Measurements from ENCODE around the gene LDLR. TPM values are rescaled to one million over a fixed set of nuclear protein-coding genes. Genes with fewer than 3 reads are reported as not detected.

The LDLR gene
- 131 and 134 TPM in 2 replicates for total RNA-seq

DNA sequence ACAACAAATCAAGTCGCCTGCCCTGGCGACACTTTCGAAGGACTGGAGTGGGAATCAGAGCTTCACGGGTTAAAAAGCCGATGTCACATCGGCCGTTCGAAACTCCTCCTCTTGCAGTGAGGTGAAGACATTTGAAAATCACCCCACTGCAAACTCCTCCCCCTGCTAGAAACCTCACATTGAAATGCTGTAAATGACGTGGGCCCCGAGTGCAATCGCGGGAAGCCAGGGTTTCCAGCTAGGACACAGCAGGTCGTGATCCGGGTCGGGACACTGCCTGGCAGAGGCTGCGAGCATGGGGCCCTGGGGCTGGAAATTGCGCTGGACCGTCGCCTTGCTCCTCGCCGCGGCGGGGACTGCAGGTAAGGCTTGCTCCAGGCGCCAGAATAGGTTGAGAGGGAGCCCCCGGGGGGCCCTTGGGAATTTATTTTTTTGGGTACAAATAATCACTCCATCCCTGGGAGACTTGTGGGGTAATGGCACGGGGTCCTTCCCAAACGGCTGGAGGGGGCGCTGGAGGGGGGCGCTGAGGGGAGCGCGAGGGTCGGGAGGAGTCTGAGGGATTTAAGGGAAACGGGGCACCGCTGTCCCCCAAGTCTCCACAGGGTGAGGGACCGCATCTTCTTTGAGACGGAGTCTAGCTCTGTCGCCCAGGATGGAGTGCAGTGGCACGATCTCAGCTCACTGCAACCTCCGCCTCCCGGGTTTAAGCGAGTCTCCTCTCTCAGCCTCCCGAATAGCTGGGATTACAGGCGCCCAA, at the start of gene LDLR:
LDLR (plus strand) TSS at position 210 of the 760 bp plus-strand sequence; CDS start at position 296, 86 bp downstream.

DNA sequence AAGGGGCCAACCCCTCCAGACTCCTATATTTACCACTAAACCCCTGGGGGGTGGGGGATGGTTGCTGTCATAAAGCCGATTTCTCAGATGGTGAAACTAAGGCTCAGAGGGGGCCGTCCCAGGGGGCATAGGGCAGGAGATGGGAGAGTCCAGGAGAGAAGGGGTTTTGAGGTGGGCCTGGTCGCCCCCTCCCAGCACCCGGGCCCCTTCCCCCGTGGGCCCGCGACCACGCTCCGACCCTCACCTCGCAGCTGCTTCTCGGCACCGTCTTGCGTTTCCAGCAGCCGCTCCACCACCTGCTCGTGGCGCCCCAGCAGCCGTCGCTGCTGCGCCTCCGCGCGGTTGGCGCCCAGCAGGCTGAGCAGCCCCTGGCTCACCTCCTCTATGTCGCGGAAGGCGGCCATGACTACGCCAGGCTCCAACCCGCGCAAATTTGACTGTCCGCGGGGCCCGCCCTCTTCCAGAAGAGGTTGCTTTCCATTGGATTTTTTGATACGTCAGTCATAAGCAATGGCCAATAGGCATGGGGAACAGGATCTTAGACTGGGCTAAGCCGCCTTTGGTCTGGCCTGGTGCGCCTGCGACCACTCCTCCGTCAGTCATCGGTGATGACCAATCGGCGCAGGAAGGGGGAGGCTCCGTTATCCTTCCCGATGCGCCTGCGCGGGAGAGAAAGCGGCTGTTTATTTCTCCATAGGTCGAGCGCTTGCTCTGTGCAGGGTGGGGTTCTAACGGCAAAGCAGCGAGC, 66.3 kb downstream of the LDLR start, which contains the start of gene SPC24:
SPC24 (minus strand) TSS at position 410 of the 748 bp plus-strand sequence; CDS start at position 404, 6 bp downstream.

Other genes starting within 250 kb of the LDLR start
- 0.69 and 0.78 TPM in 2 replicates for gene C19orf38, start 241.0 kb upstream of the LDLR start, total RNA-seq
- gene CARM1, start 217.9 kb upstream of the LDLR start, total RNA-seq: 35.6 and 38.9 TPM in 2 replicates
- 57.0 and 63.0 TPM in 2 replicates for gene YIPF2, start 160.8 kb upstream of the LDLR start, total RNA-seq
- 27.0 and 31.1 TPM in 2 replicates for gene TIMM29, start 160.7 kb upstream of the LDLR start, total RNA-seq
- 55.4 and 64.5 TPM in 2 replicates for gene SMARCA4, start 128.4 kb upstream of the LDLR start, total RNA-seq
- gene SPC24, start 66.3 kb downstream of the LDLR start, total RNA-seq: 9.0 and 14.4 TPM in 2 replicates
- gene KANK2, start 108.1 kb downstream of the LDLR start, total RNA-seq: 538 and 563 TPM in 2 replicates
- gene ANGPTL8, start 150.2 kb downstream of the LDLR start, total RNA-seq: not detected in 2 replicates
- gene DOCK6, start 173.1 kb downstream of the LDLR start, total RNA-seq: 24.7 and 29.5 TPM in 2 replicates
- not detected in 2 replicates for gene TSPAN16, start 206.7 kb downstream of the LDLR start, total RNA-seq